ENCODE results near the gene FHL1.

DNA sequence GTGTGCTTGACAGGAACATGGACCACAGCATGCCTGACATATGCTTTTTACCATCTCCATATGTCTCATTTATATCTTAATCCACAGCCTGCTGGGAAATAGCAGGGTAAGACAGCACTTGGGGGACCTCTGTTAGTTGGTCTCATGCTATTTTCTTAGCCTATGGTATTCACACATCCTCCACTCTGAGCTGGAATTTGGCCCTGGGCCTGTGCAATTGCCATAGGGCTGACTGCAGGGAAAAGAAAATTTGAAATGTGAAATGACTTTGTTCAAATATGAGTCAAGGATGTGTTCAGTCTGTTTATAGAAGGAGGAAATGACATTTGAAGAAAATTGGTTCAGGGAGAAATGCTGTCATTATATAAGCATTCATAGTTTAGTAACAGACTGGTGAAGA, 113.4 kb downstream of the FHL1 start:
- TF ChIP-seq, protein P1, sequence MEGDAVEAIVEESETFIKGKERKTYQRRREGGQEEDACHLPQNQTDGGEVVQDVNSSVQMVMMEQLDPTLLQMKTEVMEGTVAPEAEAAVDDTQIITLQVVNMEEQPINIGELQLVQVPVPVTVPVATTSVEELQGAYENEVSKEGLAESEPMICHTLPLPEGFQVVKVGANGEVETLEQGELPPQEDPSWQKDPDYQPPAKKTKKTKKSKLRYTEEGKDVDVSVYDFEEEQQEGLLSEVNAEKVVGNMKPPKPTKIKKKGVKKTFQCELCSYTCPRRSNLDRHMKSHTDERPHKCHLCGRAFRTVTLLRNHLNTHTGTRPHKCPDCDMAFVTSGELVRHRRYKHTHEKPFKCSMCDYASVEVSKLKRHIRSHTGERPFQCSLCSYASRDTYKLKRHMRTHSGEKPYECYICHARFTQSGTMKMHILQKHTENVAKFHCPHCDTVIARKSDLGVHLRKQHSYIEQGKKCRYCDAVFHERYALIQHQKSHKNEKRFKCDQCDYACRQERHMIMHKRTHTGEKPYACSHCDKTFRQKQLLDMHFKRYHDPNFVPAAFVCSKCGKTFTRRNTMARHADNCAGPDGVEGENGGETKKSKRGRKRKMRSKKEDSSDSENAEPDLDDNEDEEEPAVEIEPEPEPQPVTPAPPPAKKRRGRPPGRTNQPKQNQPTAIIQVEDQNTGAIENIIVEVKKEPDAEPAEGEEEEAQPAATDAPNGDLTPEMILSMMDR (IDR thresholded peaks at IDR 0.05): no peak
- TF ChIP-seq POLR2AphosphoS5 (IDR thresholded peaks at IDR 0.05): no peak
- TF ChIP-seq POLR2A (IDR thresholded peaks at IDR 0.05): no peak
- TF ChIP-seq EP300 (IDR thresholded peaks at IDR 0.05): no peak

Measured in upper lobe of left lung (tissue), 4 donors.